ENCODE measurements around the gene MLN.

GRCh38 chr6:33764036-33764435, 39.8 kb downstream of the MLN start:
- TF ChIP-seq EZH2 (IDR thresholded peaks at IDR 0.05; ENCODE audit: borderline replicate concordance, insufficient read depth, low read length, poor library complexity, severe bottlenecking) (no peak), CTCF (IDR thresholded peaks at IDR 0.05; ENCODE audit: poor library complexity, severe bottlenecking) (no peak), RAD21 (conservative IDR thresholded peaks at IDR 0.05) (no peak), REST (IDR thresholded peaks at IDR 0.05; ENCODE audit: borderline replicate concordance) (no peak), TAF1 (IDR thresholded peaks at IDR 0.05; ENCODE audit: low read depth) (no peak), POLR2AphosphoS5 (IDR thresholded peaks at IDR 0.05) (no peak), EP300 (conservative IDR thresholded peaks at IDR 0.05; ENCODE audit: poor library complexity, severe bottlenecking) (no peak), SMC3 (conservative IDR thresholded peaks at IDR 0.05; ENCODE audit: poor library complexity) (no peak), MXI1 (conservative IDR thresholded peaks at IDR 0.05; ENCODE audit: poor library complexity, severe bottlenecking) (no peak)

Data from neural cell (in vitro differentiated cells).